Uterus (tissue), 4 donors: ENCODE data around the gene GPHN. TPM values are rescaled to one million over a fixed set of nuclear protein-coding genes. Genes with fewer than 3 reads are reported as not detected.
"Not testable (repeated sequence)": the region's sequence is repeated elsewhere in the genome, so short reads cannot be mapped to it uniquely, and the experiment has no call there.

Experiments used
- DNase-seq, 2 donors: peaks; one replicate each; pipeline ENCODE4 v3.0.0-alpha.2; 2019 to 2020
- H3K27ac ChIP-seq, 2 donors: fragments of 200-600 bp; sonication (generic); 1 replicate in 1 of 2; 2 replicates in 1 of 2; pipeline ENCODE4 v1.5.1; 2016 to 2018
- H3K27me3 ChIP-seq, 2 donors: fragments of 200-600 bp; sonication (generic); one replicate each; pipeline ENCODE4 v1.5.1; 2018 to 2019; ENCODE audit warnings: control low read depth in 1 of 2
- H3K36me3 ChIP-seq, 2 donors: fragments of 200-600 bp; sonication (generic); one replicate each; pipeline ENCODE4 v1.5.1; 2019; ENCODE audit warnings: control low read depth in 1 of 2
- H3K4me1 ChIP-seq, 2 donors: fragments of 200-600 bp; sonication (generic); one replicate each; pipeline ENCODE4 v1.5.1; 2018 to 2019; ENCODE audit warnings: control low read depth in 1 of 2
- H3K4me3 ChIP-seq, 2 donors: fragments of 200-600 bp; sonication (generic); 1 replicate in 1 of 2; 2 replicates in 1 of 2; pipeline ENCODE4 v1.5.1; 2018 to 2019; ENCODE audit warnings: mild to moderate bottlenecking in 1 of 2
- H3K9me3 ChIP-seq, 2 donors: fragments of 200-600 bp; sonication (generic); one replicate each; pipeline ENCODE4 v1.5.1; 2019; ENCODE audit warnings: control low read depth in 1 of 2
- POLR2A ChIP-seq, 2 donors: fragments of 450-650 bp; IDR thresholded peaks; one replicate each; pipeline ENCODE4 v1.6.1; 2016; ENCODE audit warnings: antibody characterized with exemption in 2 of 2, mild to moderate bottlenecking in 1 of 2, moderate library complexity in 1 of 2
- intact Hi-C: fragments of 100-400 bp; cut with DNase I; formaldehyde crosslinking; loops from one replicate; pipeline ENCODE4 v1.15.1; 2023; ENCODE audit warnings: low total_unique reads
- total RNA-seq, 4 donors: library from RNA; depleted of rRNA in 3 of 4; stranded (reverse); fragments of >200 nt in 3 of 4; gene quantifications; one replicate each; pipeline versions ENCODE4 v1.1.0 to v1.2.4, GENCODE V29; 2014 to 2023
- TF ChIP-seq, protein P1 (sequence below), 4 experiments: fragments of 200-600 bp in 2 of 4; fragments of 450-650 bp in 2 of 4; sonication (generic) in 2 of 4; IDR thresholded peaks; one replicate each; pipeline ENCODE4 v1.5.1; 2016 to 2019; ENCODE audit warnings: antibody characterized with exemption in 4 of 4, mild to moderate bottlenecking in 2 of 4, moderate library complexity in 1 of 4
- donor health status: DM: yes; HTN: yes; CAD: no.

GPHN gene
- total RNA-seq, 4 donors from 2014 or later: 14.9 to 42.9 (median 19.1) TPM

DNA sequence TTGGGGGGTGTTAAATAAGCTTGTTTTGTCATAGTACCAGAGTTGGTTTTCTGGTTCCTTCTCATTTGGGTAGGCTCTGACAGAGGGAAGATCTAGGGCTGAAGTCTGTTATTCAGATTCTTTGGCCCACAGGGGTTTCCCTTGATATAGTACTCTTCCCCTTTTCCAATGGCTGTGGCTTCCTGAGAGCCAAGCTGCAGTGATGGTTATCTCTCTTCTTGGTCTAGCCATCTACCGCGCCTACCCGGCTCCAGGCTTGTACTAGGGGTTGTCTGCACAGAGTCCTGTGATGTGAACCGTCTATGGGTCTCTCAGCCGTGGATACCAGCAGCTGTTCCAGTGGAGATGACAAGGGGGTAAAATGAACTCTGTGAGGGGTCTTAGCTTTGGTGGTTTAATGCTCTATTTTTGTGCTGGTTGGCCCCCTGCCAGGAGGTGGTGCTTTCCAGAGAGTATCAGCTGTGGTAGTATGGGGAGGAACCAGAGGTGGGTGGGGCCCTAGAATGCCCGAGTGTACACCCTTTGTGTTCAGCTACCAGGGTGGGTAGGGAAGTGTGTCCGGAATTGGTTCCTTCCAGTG, 209.7 kb downstream of the GPHN start:
- Histone ChIP-seq H3K4me3 (no peak overlapping the region), H3K27me3 (no peaks in the 10 kb centered on the region)
- TF ChIP-seq, protein P1, sequence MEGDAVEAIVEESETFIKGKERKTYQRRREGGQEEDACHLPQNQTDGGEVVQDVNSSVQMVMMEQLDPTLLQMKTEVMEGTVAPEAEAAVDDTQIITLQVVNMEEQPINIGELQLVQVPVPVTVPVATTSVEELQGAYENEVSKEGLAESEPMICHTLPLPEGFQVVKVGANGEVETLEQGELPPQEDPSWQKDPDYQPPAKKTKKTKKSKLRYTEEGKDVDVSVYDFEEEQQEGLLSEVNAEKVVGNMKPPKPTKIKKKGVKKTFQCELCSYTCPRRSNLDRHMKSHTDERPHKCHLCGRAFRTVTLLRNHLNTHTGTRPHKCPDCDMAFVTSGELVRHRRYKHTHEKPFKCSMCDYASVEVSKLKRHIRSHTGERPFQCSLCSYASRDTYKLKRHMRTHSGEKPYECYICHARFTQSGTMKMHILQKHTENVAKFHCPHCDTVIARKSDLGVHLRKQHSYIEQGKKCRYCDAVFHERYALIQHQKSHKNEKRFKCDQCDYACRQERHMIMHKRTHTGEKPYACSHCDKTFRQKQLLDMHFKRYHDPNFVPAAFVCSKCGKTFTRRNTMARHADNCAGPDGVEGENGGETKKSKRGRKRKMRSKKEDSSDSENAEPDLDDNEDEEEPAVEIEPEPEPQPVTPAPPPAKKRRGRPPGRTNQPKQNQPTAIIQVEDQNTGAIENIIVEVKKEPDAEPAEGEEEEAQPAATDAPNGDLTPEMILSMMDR (IDR thresholded peaks at IDR 0.05): no peak
- no peak for TF ChIP-seq POLR2A (IDR thresholded peaks at IDR 0.05)

DNA sequence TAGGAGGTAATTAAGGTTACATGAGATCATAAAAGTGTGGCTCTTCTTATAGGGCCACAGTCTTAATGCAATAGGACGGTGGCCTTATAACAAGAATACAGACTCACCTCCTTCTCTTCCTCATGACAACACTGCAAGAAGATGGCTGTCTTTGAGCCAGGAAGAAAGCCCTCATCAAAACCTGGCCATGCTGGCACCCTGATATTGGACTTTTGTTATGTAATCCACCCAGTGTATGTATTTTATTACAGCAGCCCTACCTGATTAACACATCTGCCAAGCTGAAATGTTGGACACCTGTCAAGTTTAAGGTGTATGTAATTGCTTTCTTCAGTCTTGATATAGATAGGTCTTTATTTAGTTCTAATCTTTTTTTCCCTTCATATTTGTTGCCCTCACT, 217.0 kb downstream of the GPHN start:
- Histone ChIP-seq H3K4me1 (no peaks in the 10 kb centered on the region), H3K9me3 (no peaks in the 10 kb centered on the region), H3K27me3 (no peaks in the 10 kb centered on the region), H3K27ac (no peak overlapping the region), H3K4me3 (no peak overlapping the region), H3K36me3 (no peaks in the 10 kb centered on the region)
- no peak for DNase-seq
- no peak for TF ChIP-seq POLR2A (IDR thresholded peaks at IDR 0.05)
- TF ChIP-seq, protein P1 (IDR thresholded peaks at IDR 0.05): no peak
- intact Hi-C loops: no loop called here

More for the DNA sequence above, 209.7 kb downstream of the GPHN start:
- H3K36me3 ChIP-seq: no peaks in the 10 kb centered on the region
- no peak for DNase-seq
- H3K27ac ChIP-seq: no peak overlapping the region
- H3K9me3 ChIP-seq: no peaks in the 10 kb centered on the region
- intact Hi-C loops: no loop called here
- H3K4me1 ChIP-seq: no peaks in the 10 kb centered on the region

DNA sequence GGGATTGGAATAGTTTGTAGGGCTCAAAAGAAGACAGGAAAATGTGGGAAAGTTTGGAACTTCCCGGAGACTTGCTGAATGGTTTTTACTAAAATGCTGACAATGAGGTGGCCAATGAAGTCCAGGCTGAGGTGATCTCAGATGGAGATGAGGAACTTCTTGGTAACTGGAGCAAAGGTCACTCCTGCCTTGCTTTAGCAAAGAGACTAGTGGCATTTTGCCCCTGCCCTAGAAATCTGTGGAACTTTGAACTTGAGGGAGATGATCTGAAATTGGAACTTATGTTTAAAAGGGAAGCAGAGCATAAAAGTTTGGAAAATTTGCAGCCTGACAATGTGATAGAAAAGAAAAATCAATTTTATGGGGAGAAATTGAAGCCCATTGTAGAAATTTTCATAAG, 223.4 kb downstream of the GPHN start:
- H3K9me3 ChIP-seq, H3K36me3 ChIP-seq, intact Hi-C loops, H3K4me3 ChIP-seq, H3K4me1 ChIP-seq, DNase-seq, H3K27me3 ChIP-seq, H3K27ac ChIP-seq: not testable (repeated sequence)

DNA sequence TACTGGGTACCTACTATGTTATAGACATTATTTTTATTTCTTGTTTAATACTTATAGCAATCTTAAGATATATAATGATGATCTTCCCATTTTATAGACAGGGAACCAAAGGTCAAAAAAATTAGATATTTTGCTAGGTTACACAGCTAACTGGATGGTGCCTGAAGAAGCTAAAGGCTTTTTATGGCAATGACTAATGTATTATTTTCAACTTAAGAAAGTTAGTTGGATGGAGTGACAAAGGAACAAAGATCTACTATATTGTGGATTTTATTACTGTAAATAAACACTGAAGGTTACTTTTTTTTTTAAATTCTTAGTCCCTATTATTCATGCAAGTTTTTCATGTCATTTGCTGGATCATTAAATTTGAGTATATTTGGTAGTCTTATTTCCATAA, 227.9 kb downstream of the GPHN start:
- DNase-seq: no peak
- Histone ChIP-seq H3K36me3 (no peaks in the 10 kb centered on the region), H3K4me3 (no peak overlapping the region), H3K27me3 (no peaks in the 10 kb centered on the region), H3K4me1 (no peaks in the 10 kb centered on the region), H3K9me3 (no peaks in the 10 kb centered on the region), H3K27ac (no peak overlapping the region)
- intact Hi-C loops: no loop called here
- TF ChIP-seq, protein P1 (IDR thresholded peaks at IDR 0.05): no peak
- TF ChIP-seq POLR2A (IDR thresholded peaks at IDR 0.05): no peak

DNA sequence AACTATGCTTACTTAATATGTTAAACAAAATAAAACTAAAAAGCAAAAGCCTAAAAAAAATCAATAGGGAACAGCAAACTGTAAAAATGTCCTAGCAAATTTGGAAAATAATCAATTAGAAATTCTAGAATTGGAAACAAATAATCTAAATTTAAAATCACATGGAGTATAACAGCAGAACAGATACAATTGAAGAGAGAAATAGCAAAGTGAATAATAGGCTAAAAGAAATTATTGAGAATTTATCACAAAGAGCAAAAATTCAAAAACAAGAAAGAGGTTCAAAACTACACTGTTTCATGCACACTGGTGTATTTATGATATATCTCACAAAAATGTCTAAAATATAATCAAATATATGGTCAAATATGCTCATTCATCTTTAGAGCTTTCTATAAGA, 231.9 kb downstream of the GPHN start:
- no peak for TF ChIP-seq POLR2A (IDR thresholded peaks at IDR 0.05)
- TF ChIP-seq, protein P1 (IDR thresholded peaks at IDR 0.05): no peak
- H3K9me3 ChIP-seq: no peaks in the 10 kb centered on the region
- no peaks in the 10 kb centered on the region for H3K27me3 ChIP-seq

DNA sequence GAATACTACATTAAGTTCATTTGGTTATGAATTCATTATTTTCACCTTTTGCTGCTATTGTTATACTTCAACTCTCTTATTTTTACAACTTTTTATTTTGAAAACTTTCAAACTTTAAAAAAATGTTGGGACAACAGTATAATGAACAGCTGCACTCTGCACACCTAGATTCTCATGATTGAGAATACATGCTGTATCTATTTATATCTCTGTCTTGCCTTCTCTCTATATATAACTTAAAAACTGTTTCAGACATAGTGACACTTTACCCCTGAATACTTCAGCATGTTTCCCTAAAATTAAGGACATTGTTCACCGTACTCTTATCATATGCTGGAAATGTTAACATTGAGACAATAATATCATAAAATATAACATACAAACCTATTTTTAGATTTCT, 237.1 kb downstream of the GPHN start:
- Histone ChIP-seq H3K4me1 (no peaks in the 10 kb centered on the region), H3K4me3 (no peak overlapping the region), H3K36me3 (no peaks in the 10 kb centered on the region), H3K9me3 (no peaks in the 10 kb centered on the region), H3K27me3 (no peaks in the 10 kb centered on the region), H3K27ac (no peak overlapping the region)
- TF ChIP-seq POLR2A (IDR thresholded peaks at IDR 0.05): no peak
- TF ChIP-seq, protein P1 (IDR thresholded peaks at IDR 0.05): no peak
- intact Hi-C loops: no loop called here
- no peak for DNase-seq

More for the DNA sequence above, 231.9 kb downstream of the GPHN start:
- intact Hi-C loops: no loop called here
- DNase-seq: no peak
- Histone ChIP-seq H3K4me1 (no peaks in the 10 kb centered on the region), H3K27ac (no peak overlapping the region), H3K4me3 (no peak overlapping the region), H3K36me3 (no peaks in the 10 kb centered on the region)
